Sigmoid colon (tissue), 7 donors: Measurements from ENCODE around the gene RNF208. TPM values are rescaled to one million over a fixed set of nuclear protein-coding genes. Genes with fewer than 3 reads are reported as not detected.

Source experiments
- DNase-seq: peaks from one replicate; pipeline ENCODE4 v3.0.0-alpha.2; 2019
- H3K27ac ChIP-seq, 4 donors: fragments of 200-600 bp; sonication (generic); one replicate each; pipeline ENCODE4 v1.5.1; 2016 to 2019; ENCODE audit warnings: mild to moderate bottlenecking in 1 of 4
- H3K27me3 ChIP-seq, 3 donors: fragments of 200-600 bp; sonication (generic); one replicate each; pipeline ENCODE4 v1.5.1; 2019; ENCODE audit warnings: mild to moderate bottlenecking in 1 of 3
- H3K36me3 ChIP-seq, 4 donors: fragments of 200-600 bp; sonication (generic); one replicate each; pipeline ENCODE4 v1.5.1; 2016 to 2019
- H3K4me1 ChIP-seq, 4 donors: fragments of 200-600 bp; sonication (generic); one replicate each; pipeline ENCODE4 v1.5.1; 2017 to 2019
- H3K4me3 ChIP-seq, 4 donors: fragments of 200-600 bp; sonication (generic); one replicate each; pipeline ENCODE4 v1.5.1; 2017 to 2019; ENCODE audit warnings: mild to moderate bottlenecking in 2 of 4, moderate library complexity in 1 of 4
- H3K9me3 ChIP-seq, 4 donors: fragments of 200-600 bp in 3 of 4; sonication (generic) in 3 of 4; one replicate each; pipeline versions ENCODE4 v1.5.1 to v1.6.1; 2013 to 2019
- CTCF ChIP-seq, 4 experiments: fragments of 450-650 bp in 3 of 4; fragments of 200-600 bp in 1 of 4; IDR thresholded peaks; one replicate each; pipeline ENCODE4 v1.5.1; 2016 to 2019; ENCODE audit warnings: antibody characterized with exemption in 4 of 4, mild to moderate bottlenecking in 3 of 4, moderate library complexity in 2 of 4
- EP300 ChIP-seq, 4 donors: sonication (generic); formaldehyde crosslinking; IDR thresholded peaks; one replicate each; pipeline ENCODE4 v1.6.1; 2017; ENCODE audit warnings: antibody characterized with exemption in 4 of 4
- POLR2A ChIP-seq, 2 donors: fragments of 450-650 bp; IDR thresholded peaks; one replicate each; pipeline ENCODE4 v1.6.1; 2016; ENCODE audit warnings: antibody characterized with exemption in 2 of 2, mild to moderate bottlenecking in 2 of 2, moderate library complexity in 2 of 2
- POLR2AphosphoS5 ChIP-seq, 4 donors: sonication (generic); formaldehyde crosslinking; IDR thresholded peaks; one replicate each; pipeline ENCODE4 v1.6.1; 2017; ENCODE audit warnings: antibody characterized with exemption in 4 of 4
- WGBS, 2 donors: extraction: QIAGEN DNeasy Blood & Tissue Kit; methylation state at CpG; one replicate each; pipeline ENCODE4 v1.1.7; 2013; 5-methylcytosine and 5-hydroxymethylcytosine counted together
- intact Hi-C: fragments of 100-400 bp; cut with DNase I; formaldehyde crosslinking; loops from one replicate; pipeline ENCODE4 v1.15.1; 2023
- polyA plus RNA-seq, 3 donors: library from polyadenylated mRNA; stranded (reverse); fragments of 200-250 nt; gene quantifications; one replicate each; pipeline ENCODE4 v1.2.3, GENCODE V29; 2013
- total RNA-seq, 4 donors: library from RNA; depleted of rRNA; stranded (reverse); fragments of >200 nt; gene quantifications; one replicate each; pipeline ENCODE4 v1.1.0, GENCODE V29; 2016
- donor health status: healthy with polysubstance abuse.
- donor health status: Bipolar disorder and iron deficiency.
- donor health status: healthy.

The RNF208 gene
- total and polyA plus RNA-seq, 7 donors, result 0.54 to 8.8 (median 3.4) TPM; not detected in 1

- intact Hi-C loops, result no loop called here
- TF ChIP-seq EP300 (IDR thresholded peaks at IDR 0.05), result no peak
- TF ChIP-seq POLR2A (IDR thresholded peaks at IDR 0.05), result no peak
- TF ChIP-seq POLR2AphosphoS5 (IDR thresholded peaks at IDR 0.05), result no peak
- no peak for TF ChIP-seq CTCF (IDR thresholded peaks at IDR 0.05)
- no peak overlapping the region for H3K27ac ChIP-seq
- peaks cover 9 to 55% (median 35%) of the 10 kb centered on the region in 4 donors for H3K36me3 ChIP-seq
- WGBS, 2 donors, result 94 to 96% methylated on average over 29 of the region's 29 CpGs
- no peaks in the 10 kb centered on the region for H3K27me3 ChIP-seq
- no peak overlapping the region for H3K4me3 ChIP-seq
- no peak for DNase-seq
- peaks cover 0 to 17% (median 16%) of the 10 kb centered on the region in 4 donors for H3K4me1 ChIP-seq
- H3K9me3 ChIP-seq, result no peaks in the 10 kb centered on the region
Measured at GRCh38 chr9:137265496-137266161, 43.6 kb upstream of the RNF208 start.

GRCh38 chr9:137264067-137264466 lies 42.0 kb upstream of the RNF208 start:
- intact Hi-C loops, result no loop called here
- H3K27me3 ChIP-seq, result no peaks in the 10 kb centered on the region
- H3K4me3 ChIP-seq, result no peak overlapping the region
- H3K36me3 ChIP-seq, result peaks cover 9 to 56% (median 36%) of the 10 kb centered on the region in 4 donors
- no peak for DNase-seq
- no peaks in the 10 kb centered on the region for H3K9me3 ChIP-seq
- H3K27ac ChIP-seq, result no peak overlapping the region
- H3K4me1 ChIP-seq, result peaks cover 0 to 11% (median 9%) of the 10 kb centered on the region in 4 donors
- TF ChIP-seq EP300 (IDR thresholded peaks at IDR 0.05) (no peak), POLR2A (IDR thresholded peaks at IDR 0.05) (no peak), CTCF (IDR thresholded peaks at IDR 0.05) (no peak), POLR2AphosphoS5 (IDR thresholded peaks at IDR 0.05) (no peak)
- WGBS, 2 donors, result 95 to 96% methylated on average over 22 of the region's 22 CpGs

- H3K9me3 ChIP-seq, result no peaks in the 10 kb centered on the region
- H3K4me1 ChIP-seq, result peaks cover 0 to 5% (median 3%) of the 10 kb centered on the region in 4 donors
- H3K27me3 ChIP-seq, result no peaks in the 10 kb centered on the region
- peaks cover 9 to 62% (median 41%) of the 10 kb centered on the region in 4 donors for H3K36me3 ChIP-seq
- 84 to 86% methylated on average over 10 of the region's 10 CpGs for WGBS, 2 donors
- no peak for DNase-seq
- H3K4me3 ChIP-seq, result no peak overlapping the region
- intact Hi-C loops, result no loop called here
- H3K27ac ChIP-seq, result no peak overlapping the region
- TF ChIP-seq POLR2AphosphoS5 (IDR thresholded peaks at IDR 0.05) (no peak), POLR2A (IDR thresholded peaks at IDR 0.05) (no peak), EP300 (IDR thresholded peaks at IDR 0.05) (no peak), CTCF (IDR thresholded peaks at IDR 0.05) (no peak)
Measured at GRCh38 chr9:137263506-137263905, 41.5 kb upstream of the RNF208 start.

GRCh38 chr9:137262909-137263285 lies 40.9 kb upstream of the RNF208 start:
- intact Hi-C loops, result no loop called here
- Histone ChIP-seq H3K27me3 (no peaks in the 10 kb centered on the region), H3K27ac (no peak overlapping the region), H3K4me3 (no peak overlapping the region), H3K36me3 (peaks cover 9 to 64% (median 41%) of the 10 kb centered on the region in 4 donors), H3K4me1 (no peaks in the 10 kb centered on the region), H3K9me3 (no peaks in the 10 kb centered on the region)
- WGBS, 2 donors, result 93 to 94% methylated on average over 24 of the region's 24 CpGs
- TF ChIP-seq POLR2AphosphoS5 (IDR thresholded peaks at IDR 0.05) (no peak), POLR2A (IDR thresholded peaks at IDR 0.05) (no peak), CTCF (IDR thresholded peaks at IDR 0.05) (no peak), EP300 (IDR thresholded peaks at IDR 0.05) (no peak)
- DNase-seq, result no peak
